Endothelial cell of umbilical vein (primary cell): ENCODE data around the gene ATP5PB. TPM values are rescaled to one million over a fixed set of nuclear protein-coding genes. Genes with fewer than 3 reads are reported as not detected.

Experiments used
- BruUV-seq: library from RNA; stranded (reverse); fragments of 400-500 nt; replicated peaks from 2 replicates; lab custom pipeline; 2021; lab: Mats Ljungman, UMichigan
- CTCF ChIA-PET: fragments of 300-600, 350-600 bp; sonication (Branson Sonifier 250); formaldehyde crosslinking; loops from one replicate; lab custom pipeline; 2021; ENCODE audit warnings: antibody characterized with exemption, inconsistent platforms; lab: Charles Lee
- POLR2A ChIA-PET: fragments of 300-600, 350-600 bp; sonication (Branson Sonifier 250); formaldehyde crosslinking; loops from one replicate; lab custom pipeline; 2021; ENCODE audit warnings: antibody characterized with exemption, inconsistent platforms; lab: Charles Lee
- DNase-seq: peaks from one replicate; pipeline ENCODE4 v3.0.0-alpha.2; 2011; ENCODE audit warnings: low read depth, low spot score
- FAIRE-seq: peaks from 2 replicates; lab custom pipeline; 2011; peaks lifted over from hg19 to GRCh38; lab: Jason Lieb, UNC
- H2AFZ ChIP-seq: 2 replicates; pipeline ENCODE4 v1.6.0; 2012; ENCODE audit warnings: low read depth, low read length, control low read depth, inconsistent platforms
- H3K27ac ChIP-seq: 2 replicates; pipeline ENCODE4 v1.5.1; 2011; ENCODE audit warnings: low read depth, mild to moderate bottlenecking, control low read depth, low read length, moderate library complexity; ENCODE audit not compliant: insufficient read depth
- H3K27me3 ChIP-seq, 2 experiments: 2 replicates each; pipeline versions ENCODE4 v1.6.0 to v1.6.1; 2011; ENCODE audit warnings: low read length in 2 of 2, mixed read lengths in 1 of 2; ENCODE audit not compliant: control insufficient read depth in 2 of 2, insufficient read depth in 2 of 2
- H3K36me3 ChIP-seq, 2 experiments: 2 replicates in 1 of 2; 3 replicates in 1 of 2; pipeline ENCODE4 v1.5.1; 2011; ENCODE audit warnings: low read length in 2 of 2, mild to moderate bottlenecking in 1 of 2, moderate library complexity in 1 of 2; ENCODE audit not compliant: control insufficient read depth in 2 of 2, insufficient read depth in 2 of 2; ENCODE audit errors: extremely low read depth in 1 of 2
- H3K4me1 ChIP-seq: 3 replicates; pipeline ENCODE4 v1.5.1; 2011; ENCODE audit warnings: mild to moderate bottlenecking, low read length; ENCODE audit not compliant: control insufficient read depth, insufficient read depth; ENCODE audit errors: extremely low read depth
- H3K4me2 ChIP-seq: 2 replicates; pipeline ENCODE4 v1.6.1; 2011; ENCODE audit warnings: low read length, control low read depth, mixed read lengths; ENCODE audit not compliant: insufficient read depth
- H3K4me3 ChIP-seq, 3 experiments: fragments of 200-600 bp in 1 of 3; sonication (generic), shearing (Covaris generic) in 1 of 3; replicated peaks in 1 of 3; 2 replicates each; pipeline ENCODE4 v1.5.1; 2011 to 2016; ENCODE audit warnings: control low read depth in 3 of 3, low read length in 3 of 3, mild to moderate bottlenecking in 2 of 3, inconsistent platforms in 1 of 3, low read depth in 1 of 3, moderate library complexity in 1 of 3; ENCODE audit not compliant: insufficient read depth in 1 of 3
- H3K79me2 ChIP-seq: 2 replicates; pipeline ENCODE4 v1.6.0; 2012; ENCODE audit warnings: low read length, inconsistent platforms; ENCODE audit not compliant: control insufficient read depth, insufficient read depth
- H3K9ac ChIP-seq: replicated peaks from 2 replicates; pipeline ENCODE3; 2011; ENCODE audit warnings: low read length, control low read depth; ENCODE audit not compliant: insufficient read depth; ENCODE audit errors: extremely low read depth
- H3K9me1 ChIP-seq: replicated peaks from 3 replicates; pipeline ENCODE4 v1.6.0; 2011; ENCODE audit warnings: mild to moderate bottlenecking, low read length; ENCODE audit not compliant: control insufficient read depth, insufficient read depth; ENCODE audit errors: extremely low read depth
- H3K9me3 ChIP-seq: replicated peaks from 2 replicates; pipeline ENCODE4 v1.5.1; 2012; ENCODE audit warnings: low read length, inconsistent platforms; ENCODE audit not compliant: control insufficient read depth, insufficient read depth
- H4K20me1 ChIP-seq: replicated peaks from 2 replicates; pipeline ENCODE3; 2011; ENCODE audit warnings: mild to moderate bottlenecking, low read length; ENCODE audit not compliant: control insufficient read depth, insufficient read depth; ENCODE audit errors: extremely low read depth
- CTCF ChIP-seq, 2 donors: IDR thresholded peaks; 1 replicate in 1 of 2; 2 replicates in 1 of 2; pipeline ENCODE4 v1.5.1; 2011; ENCODE audit warnings: low read length in 2 of 2, mild to moderate bottlenecking in 2 of 2, moderate library complexity in 2 of 2, control low read depth in 1 of 2, inconsistent platforms in 1 of 2, low read depth in 1 of 2; ENCODE audit not compliant: insufficient read depth in 1 of 2; ENCODE audit errors: extremely low read depth in 1 of 2
- EZH2 ChIP-seq: IDR thresholded peaks from 2 replicates; pipeline ENCODE4 v1.6.1; 2012; ENCODE audit warnings: borderline replicate concordance, low read depth, mild to moderate bottlenecking, moderate library complexity, low read length, inconsistent platforms; ENCODE audit not compliant: severe bottlenecking
- FOS ChIP-seq: IDR thresholded peaks from 2 replicates; pipeline ENCODE4 v1.6.1; 2011; ENCODE audit warnings: mild to moderate bottlenecking, low read length, moderate library complexity, borderline replicate concordance; ENCODE audit not compliant: insufficient read depth
- GATA2 ChIP-seq: IDR thresholded peaks from 2 replicates; pipeline ENCODE4 v1.7.0; 2011; ENCODE audit warnings: low read depth, mild to moderate bottlenecking, moderate library complexity, mixed read lengths, low read length; ENCODE audit not compliant: insufficient read length, insufficient read depth
- JUN ChIP-seq: IDR thresholded peaks from 2 replicates; pipeline ENCODE4 v1.6.1; 2011; ENCODE audit warnings: borderline replicate concordance, low read depth; ENCODE audit not compliant: insufficient read length, insufficient read depth
- MYC ChIP-seq: IDR thresholded peaks from one replicate; pipeline ENCODE4 v1.6.1; 2011; ENCODE audit warnings: mild to moderate bottlenecking, low read depth, low read length
- POLR2AphosphoS5 ChIP-seq: IDR thresholded peaks from 2 replicates; pipeline ENCODE4 v1.6.1; 2012; ENCODE audit warnings: low read depth, mild to moderate bottlenecking, control low read depth, low read length, moderate library complexity; ENCODE audit not compliant: insufficient read depth
- dilution Hi-C: fragments of 300-500 bp; cut with MboI; formaldehyde crosslinking; loops from one replicate; pipeline ENCODE4 v1.15.0; 2019; ENCODE audit warnings: low sequenced_read_pairs; ENCODE audit not compliant: extremely low pct_ligation_motif_present
- intact Hi-C: fragments of 100-400 bp; cut with micrococcal nuclease; formaldehyde crosslinking; loops from one replicate; pipeline ENCODE4 v1.10.0; 2022
- polyA plus RNA-seq, 4 experiments: library from polyadenylated mRNA; depleted of rRNA in 3 of 4; stranded (reverse) in 3 of 4; unstranded in 1 of 4; fragments of >200 nt; gene quantifications; 2 replicates each; pipeline versions ENCODE4 v1.2.1 to v1.2.3, GENCODE V29; 2011 to 2012; ENCODE audit warnings: missing spikeins in 1 of 4
- total RNA-seq: library from RNA; stranded (reverse); gene quantifications from 2 replicates; pipeline ENCODE4 v1.2.3, GENCODE V29; 2021
- TF ChIP-seq, protein P1 (sequence below): IDR thresholded peaks from 2 replicates; pipeline ENCODE4 v1.6.1; 2011; ENCODE audit not compliant: insufficient read depth, insufficient read length

ATP5PB gene
- total and polyA plus RNA-seq, 2 donors (not counting 3 experiments of a cell fraction or from before 2014, with no cell fraction given): 231 to 244 TPM

DNA sequence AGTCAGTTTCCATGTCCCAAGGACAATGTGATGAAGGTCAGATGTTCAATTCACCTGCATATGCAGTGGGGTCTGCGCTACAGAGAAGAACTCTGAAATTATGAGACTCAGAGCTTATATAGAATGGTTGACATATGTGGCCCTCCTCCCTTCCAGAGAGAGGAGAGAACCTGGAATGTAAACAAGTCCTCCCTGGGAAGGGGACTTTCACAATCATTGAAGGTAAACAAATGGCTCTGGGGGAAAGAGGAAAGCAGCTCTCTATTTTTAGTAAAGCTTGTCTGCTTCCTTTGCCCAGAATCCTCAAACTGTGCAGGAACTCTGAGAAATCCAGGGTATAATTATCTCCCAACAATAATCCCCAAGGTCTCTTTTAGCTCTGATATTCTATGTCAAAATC, 31.5 kb upstream of the ATP5PB start:
- ChIA-PET POLR2A (no interaction called here), CTCF (interaction anchor here (1.0 to 1.7 kb wide), 2 partner anchors 16 to 17 kb away, joined by 3 to 4 read pairs; no protein-coding TSS in a partner anchor)
- no peak for FAIRE-seq

More for the DNA sequence above, 31.5 kb upstream of the ATP5PB start:
- no peaks in the 10 kb centered on the region for H3K36me3 ChIP-seq
- DNase-seq: no peak
- intact Hi-C loops (no loop called here), dilution Hi-C loops (no loop called here)
- H3K9ac ChIP-seq: no peak overlapping the region
- H3K4me3 ChIP-seq: no peak overlapping the region
- no peaks in the 10 kb centered on the region for H3K4me1 ChIP-seq
- no peaks in the 10 kb centered on the region for H4K20me1 ChIP-seq
- TF ChIP-seq POLR2AphosphoS5 (no peak), MYC (no peak), CTCF (IDR thresholded peaks at IDR 0.05; ENCODE audit: extremely low read depth in 1 of 2, insufficient read depth in 1 of 2, low read depth in 1 of 2, low read length in 2 of 2) (no peak), JUN (no peak), GATA2 (no peak), EZH2 (no peak), FOS (no peak)
- TF ChIP-seq, protein P1, sequence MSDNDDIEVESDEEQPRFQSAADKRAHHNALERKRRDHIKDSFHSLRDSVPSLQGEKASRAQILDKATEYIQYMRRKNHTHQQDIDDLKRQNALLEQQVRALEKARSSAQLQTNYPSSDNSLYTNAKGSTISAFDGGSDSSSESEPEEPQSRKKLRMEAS: no peak
- H3K4me2 ChIP-seq: no peak overlapping the region
- no peaks in the 10 kb centered on the region for H3K9me1 ChIP-seq
- no peak overlapping the region for H3K27ac ChIP-seq
- H3K79me2 ChIP-seq: no peaks in the 10 kb centered on the region
- peaks cover 3 to 7% of the 10 kb centered on the region in 2 experiments for H3K27me3 ChIP-seq
- no TSS peak for BruUV-seq
- H2AFZ ChIP-seq: no peak overlapping the region
- H3K9me3 ChIP-seq: no peaks in the 10 kb centered on the region
